Fibroblast of the aortic adventitia (primary cell): ENCODE results near the gene CCL28. TPM values are rescaled to one million over a fixed set of nuclear protein-coding genes. Genes with fewer than 3 reads are reported as not detected.
A peak's percentile ranks its signal among the peaks of the same experiment; 100 is the strongest.
"Not testable (repeated sequence)": the region's sequence is repeated elsewhere in the genome, so short reads cannot be mapped to it uniquely, and the experiment has no call there.

Source experiments
- DNase-seq: peaks from one replicate; pipeline ENCODE4 v3.0.0-alpha.2; 2010; ENCODE audit warnings: low read depth
- H3K4me3 ChIP-seq: 2 replicates; pipeline ENCODE4 v1.5.1; 2011; ENCODE audit warnings: low read depth, mild to moderate bottlenecking, control low read depth, low read length, moderate library complexity
- CTCF ChIP-seq: IDR thresholded peaks from 2 replicates; pipeline ENCODE4 v1.5.1; 2011; ENCODE audit warnings: mild to moderate bottlenecking, low read length, control low read depth, inconsistent platforms; ENCODE audit not compliant: insufficient read depth
- total RNA-seq: library from RNA; depleted of rRNA; stranded (reverse); fragments of >200 nt; gene quantifications from 2 replicates; pipeline ENCODE4 v1.2.3, GENCODE V29; 2012; ENCODE audit warnings: low replicate concordance

CCL28 gene
- total RNA-seq, 1 donor: 5.1 TPM

- no peak overlapping the region for H3K4me3 ChIP-seq
- no peak for DNase-seq
- TF ChIP-seq CTCF: no peak
Observed at GRCh38 chr5:43370352-43370751, 41.8 kb downstream of the CCL28 start.

- DNase-seq: no peak
- no peak overlapping the region for H3K4me3 ChIP-seq
- TF ChIP-seq CTCF: no peak
Observed at GRCh38 chr5:43369651-43370050, 42.5 kb downstream of the CCL28 start.

- no peak for TF ChIP-seq CTCF
Observed at GRCh38 chr5:43367909-43368669, 44.1 kb downstream of the CCL28 start.

GRCh38 chr5:43367453-43367852, 44.7 kb downstream of the CCL28 start:
- no peak for DNase-seq
- no peak overlapping the region for H3K4me3 ChIP-seq
- no peak for TF ChIP-seq CTCF

More at GRCh38 chr5:43367909-43368669, 44.1 kb downstream of the CCL28 start:
- no peak overlapping the region for H3K4me3 ChIP-seq
- peak; percentile 19 for DNase-seq

GRCh38 chr5:43366680-43367246, 45.4 kb downstream of the CCL28 start:
- not testable (repeated sequence) for H3K4me3 ChIP-seq, DNase-seq

GRCh38 chr5:43365155-43365554, 47.0 kb downstream of the CCL28 start:
- H3K4me3 ChIP-seq, DNase-seq: not testable (repeated sequence)

GRCh38 chr5:43363445-43364152, 48.6 kb downstream of the CCL28 start:
- no peak overlapping the region for H3K4me3 ChIP-seq
- no peak for DNase-seq
- TF ChIP-seq CTCF: no peak
